Brain microvascular endothelial cell (primary cell): Measurements from ENCODE around the gene CLSTN2.

Experiments used
- DNase-seq: peaks from one replicate; pipeline ENCODE4 v3.0.0-alpha.2; 2020
- H3K27ac ChIP-seq: fragments of 250-450 bp; sonication (Bioruptor Pico); 2 replicates; pipeline ENCODE4 v1.5.1; 2020; ENCODE audit warnings: mild to moderate bottlenecking, moderate library complexity
- H3K27me3 ChIP-seq: fragments of 250-450 bp; sonication (Bioruptor Pico); replicated peaks from 2 replicates; pipeline ENCODE4 v1.5.1; 2020; ENCODE audit warnings: mild to moderate bottlenecking
- H3K36me3 ChIP-seq: fragments of 250-450 bp; sonication (Bioruptor Pico); replicated peaks from 2 replicates; pipeline ENCODE4 v1.5.1; 2020; ENCODE audit warnings: mild to moderate bottlenecking
- H3K4me3 ChIP-seq: 2 replicates; pipeline ENCODE4 v1.5.1; 2011; ENCODE audit warnings: low read depth, mild to moderate bottlenecking, control low read depth, low read length, moderate library complexity
- CTCF ChIP-seq: IDR thresholded peaks from 2 replicates; pipeline ENCODE4 v1.5.1; 2011; ENCODE audit warnings: low read depth, mild to moderate bottlenecking, moderate library complexity, low read length, control low read depth, inconsistent platforms; ENCODE audit errors: missing control alignments
- in situ Hi-C: cut with HindIII; loops from 2 replicates; pipeline ENCODE4 v1.10.0; 2017; ENCODE audit warnings: low sequenced_read_pairs, low pct_ligation_motif_present

The CLSTN2 gene

GRCh38 chr3:140152851-140153639, 218.1 kb downstream of the CLSTN2 start:
- TF ChIP-seq CTCF, result no peak
- H3K36me3 ChIP-seq, result no peaks in the 10 kb centered on the region
- in situ Hi-C loops, result no loop called here
- H3K4me3 ChIP-seq, result no peak overlapping the region
- no peak for DNase-seq
- H3K27me3 ChIP-seq, result no peaks in the 10 kb centered on the region
- no peak overlapping the region for H3K27ac ChIP-seq

GRCh38 chr3:140153736-140154135, 218.8 kb downstream of the CLSTN2 start:
- Histone ChIP-seq H3K27ac (no peak overlapping the region), H3K27me3 (no peaks in the 10 kb centered on the region), H3K36me3 (no peaks in the 10 kb centered on the region), H3K4me3 (no peak overlapping the region)
- DNase-seq, result no peak
- in situ Hi-C loops, result no loop called here
- no peak for TF ChIP-seq CTCF

- Histone ChIP-seq H3K4me3 (no peak overlapping the region), H3K27me3 (no peaks in the 10 kb centered on the region), H3K27ac (no peak overlapping the region), H3K36me3 (no peaks in the 10 kb centered on the region)
- no peak for TF ChIP-seq CTCF
- in situ Hi-C loops, result no loop called here
- DNase-seq, result no peak
These were observed 222.2 kb downstream of the CLSTN2 start for GRCh38 chr3:140157161-140157560.

GRCh38 chr3:140159646-140160045, 224.7 kb downstream of the CLSTN2 start:
- no peaks in the 10 kb centered on the region for H3K36me3 ChIP-seq
- no peak overlapping the region for H3K4me3 ChIP-seq
- no peak overlapping the region for H3K27ac ChIP-seq
- in situ Hi-C loops, result no loop called here
- no peak for TF ChIP-seq CTCF
- no peaks in the 10 kb centered on the region for H3K27me3 ChIP-seq
- no peak for DNase-seq

- H3K36me3 ChIP-seq, result no peaks in the 10 kb centered on the region
- no peak for DNase-seq
- TF ChIP-seq CTCF, result no peak
- no peaks in the 10 kb centered on the region for H3K27me3 ChIP-seq
- in situ Hi-C loops, result no loop called here
- no peak overlapping the region for H3K4me3 ChIP-seq
- H3K27ac ChIP-seq, result no peak overlapping the region
These were observed 225.6 kb downstream of the CLSTN2 start for GRCh38 chr3:140160553-140160952.

GRCh38 chr3:140162551-140162950, 227.6 kb downstream of the CLSTN2 start:
- Histone ChIP-seq H3K27ac (no peak overlapping the region), H3K27me3 (no peaks in the 10 kb centered on the region), H3K4me3 (no peak overlapping the region), H3K36me3 (no peaks in the 10 kb centered on the region)
- DNase-seq, result no peak
- in situ Hi-C loops, result no loop called here
- no peak for TF ChIP-seq CTCF
